HepG2 (cell line): ENCODE data around the gene GPR61. TPM values are rescaled to one million over a fixed set of nuclear protein-coding genes. Genes with fewer than 3 reads are reported as not detected.

ENCODE experiments used
- ADNP ChIP-seq: sonication (generic); formaldehyde crosslinking; IDR thresholded peaks from 2 replicates; pipeline ENCODE4 v1.4.0; 2020; ENCODE audit warnings: missing genetic modification reagents
- ATF4 ChIP-seq, 2 experiments: fragments of 450-650 bp in 1 of 2; sonication (generic) in 1 of 2; formaldehyde crosslinking; IDR thresholded peaks; 2 replicates each; pipeline versions ENCODE4 v1.5.0 to v1.8.0; 2020 to 2022; ENCODE audit warnings: mild to moderate bottlenecking in 1 of 2, missing genetic modification reagents in 1 of 2
- FOSL2 ChIP-seq: sonication (generic); formaldehyde crosslinking; IDR thresholded peaks from 2 replicates; pipeline ENCODE4 v1.4.0; 2020; ENCODE audit warnings: missing genetic modification reagents
- HNF4A ChIP-seq: sonication (generic); formaldehyde crosslinking; IDR thresholded peaks from 2 replicates; pipeline ENCODE4 v1.4.0; 2020; ENCODE audit warnings: missing genetic modification reagents
- KLF11 ChIP-seq: IDR thresholded peaks from 2 replicates; pipeline ENCODE4 v1.6.1; 2016; ENCODE audit warnings: missing compliant biosample characterization
- MAF1 ChIP-seq: sonication (generic); formaldehyde crosslinking; IDR thresholded peaks from 2 replicates; pipeline ENCODE4 v1.5.0; 2020; ENCODE audit warnings: missing genetic modification reagents, borderline replicate concordance
- PRDM15 ChIP-seq: sonication (generic); formaldehyde crosslinking; IDR thresholded peaks from 2 replicates; pipeline ENCODE4 v1.4.0; 2020; ENCODE audit warnings: missing genetic modification reagents
- PREB ChIP-seq: sonication (generic); formaldehyde crosslinking; IDR thresholded peaks from 2 replicates; pipeline ENCODE4 v1.4.0; 2020; ENCODE audit warnings: missing genetic modification reagents
- REST ChIP-seq, 2 experiments: IDR thresholded peaks; 2 replicates each; pipeline ENCODE4 v1.6.1; 2011 to 2012; ENCODE audit warnings: low read length in 2 of 2, borderline replicate concordance in 1 of 2, low read depth in 1 of 2, mild to moderate bottlenecking in 1 of 2, moderate library complexity in 1 of 2
- SAFB2 ChIP-seq: sonication (generic); formaldehyde crosslinking; IDR thresholded peaks from 2 replicates; pipeline ENCODE4 v1.5.1; 2020; ENCODE audit warnings: missing genetic modification reagents, low read depth, mild to moderate bottlenecking, borderline replicate concordance
- SP2 ChIP-seq: sonication (generic); formaldehyde crosslinking; IDR thresholded peaks from 2 replicates; pipeline ENCODE4 v1.5.1; 2020; ENCODE audit warnings: mild to moderate bottlenecking, missing genetic modification reagents
- ZNF460 ChIP-seq: sonication (generic); formaldehyde crosslinking; IDR thresholded peaks from 2 replicates; pipeline ENCODE4 v1.5.1; 2020; ENCODE audit warnings: missing genetic modification reagents, mild to moderate bottlenecking, borderline replicate concordance
- ZNF691 ChIP-seq: sonication (generic); formaldehyde crosslinking; IDR thresholded peaks from 2 replicates; pipeline ENCODE4 v1.4.0; 2020; ENCODE audit warnings: missing genetic modification reagents, low read depth, mild to moderate bottlenecking, borderline replicate concordance
- ZNF784 ChIP-seq: sonication (generic); formaldehyde crosslinking; IDR thresholded peaks from 2 replicates; pipeline ENCODE4 v1.5.1; 2020; ENCODE audit warnings: missing genetic modification reagents, mild to moderate bottlenecking, borderline replicate concordance
- ZSCAN29 ChIP-seq: sonication (generic); formaldehyde crosslinking; conservative IDR thresholded peaks from 2 replicates; pipeline ENCODE4 v1.4.0; 2020; ENCODE audit warnings: mild to moderate bottlenecking, missing genetic modification reagents
- ZSCAN30 ChIP-seq: sonication (generic); formaldehyde crosslinking; IDR thresholded peaks from 2 replicates; pipeline ENCODE4 v1.5.0; 2020; ENCODE audit warnings: mild to moderate bottlenecking, missing genetic modification reagents
- polyA plus RNA-seq, 8 experiments: library from polyadenylated mRNA; depleted of rRNA in 3 of 8; stranded (reverse) in 7 of 8; unstranded in 1 of 8; fragments of >200 nt; fragmentation: Illumina TruSeq in 4 of 8; extraction: Trizol in 4 of 8; gene quantifications; 2 replicates each; pipeline versions ENCODE4 v1.2.1 to v1.2.3, GENCODE V29; 2011 to 2016; ENCODE audit warnings: low read depth in 4 of 8, missing spikeins in 1 of 8, mixed read lengths in 1 of 8; ENCODE audit not compliant: insufficient read depth in 1 of 8
- total RNA-seq, 5 experiments: library from RNA; depleted of rRNA; stranded (reverse); fragments of >200 nt; fragmentation: Illumina TruSeq; extraction: Trizol; gene quantifications; 2 replicates each; pipeline ENCODE4 v1.2.3, GENCODE V29; 2016; ENCODE audit warnings: low read depth in 1 of 5

Gene GPR61
- total and polyA plus RNA-seq, 2 of the 13 experiments (the other 11 are each of a cell fraction or from before 2014, with no cell fraction given): not detected

- TF ChIP-seq PRDM15 (CRISPR knock-in tag): no peak
- TF ChIP-seq SAFB2 (CRISPR knock-in tag): peak; percentile 85; the same call in 1 of the 2 replicates
- 0 out of 2 replicates have a peak, but pooled peaks have one; percentile 16 for TF ChIP-seq KLF11
- peak in 1 of 2 experiments; percentile 45; a peak in 1 of 4 replicates for TF ChIP-seq REST (IDR thresholded peaks at IDR 0.05; ENCODE audit: borderline replicate concordance in 1 of 2, low read depth in 1 of 2, low read length in 2 of 2)
- peak; percentile 83; the same call in 1 of the 2 replicates for TF ChIP-seq ZNF691
- no peak for TF ChIP-seq ZNF460 (CRISPR knock-in tag)
- no peak for TF ChIP-seq ADNP (CRISPR knock-in tag)
- TF ChIP-seq HNF4A (CRISPR knock-in tag): no peak
- no peak for TF ChIP-seq ZSCAN30 (CRISPR knock-in tag)
- TF ChIP-seq ZNF784: no peak
- TF ChIP-seq ATF4 (CRISPR knock-in tag; IDR thresholded peaks at IDR 0.05): peak in 1 of 2 experiments; percentile 59; a peak in 1 of 4 replicates
- no peak for TF ChIP-seq PREB (CRISPR knock-in tag)
- TF ChIP-seq ZSCAN29 (CRISPR knock-in tag): peak; percentile 66; the same call in 1 of the 2 replicates
- TF ChIP-seq SP2: peak; percentile 76
- no peak for TF ChIP-seq MAF1 (CRISPR knock-in tag)
- TF ChIP-seq FOSL2: peak; percentile 45; the same call in 1 of the 2 replicates
Measured at GRCh38 chr1:109548321-109549267, 8.9 kb downstream of the GPR61 start, which contains the start of gene GNAI3 (continued).
